T-helper 1 cell treated with Interleukin-12 subunit alpha and Interleukin-12 subunit beta and Interleukin-4 antibody, amounts not matched to agents 30 μg/mL and 1 μg/mL, for 36 hours (primary cell): ENCODE results near the gene RPLP2.
A peak's percentile ranks its signal among the peaks of the same experiment; 100 is the strongest.

Source experiments
- H3K27ac Mint-ChIP-seq: one replicate; pipeline ENCODE4 v1.8.0; 2021; ENCODE audit warnings: mild to moderate bottlenecking, mixed read lengths
- H3K27me3 Mint-ChIP-seq: one replicate; pipeline ENCODE4 v1.8.0; 2021; ENCODE audit warnings: low read depth, mixed read lengths
- H3K36me3 Mint-ChIP-seq: one replicate; pipeline ENCODE4 v1.8.0; 2021; ENCODE audit warnings: low read depth, mixed read lengths
- H3K4me1 Mint-ChIP-seq: one replicate; pipeline ENCODE4 v1.8.0; 2021; ENCODE audit warnings: low read depth, mixed read lengths
- H3K4me3 Mint-ChIP-seq: one replicate; pipeline ENCODE4 v1.8.0; 2021; ENCODE audit warnings: mild to moderate bottlenecking, moderate library complexity, mixed read lengths
- H3K9me3 Mint-ChIP-seq: one replicate; pipeline ENCODE4 v1.8.0; 2021; ENCODE audit warnings: mixed read lengths

Gene RPLP2

GRCh38 chr11:794013-794765 is 15.6 kb upstream of the RPLP2 start:
- H3K4me1 Mint-ChIP-seq: peaks cover 8% of the 10 kb centered on the region
- no peaks in the 10 kb centered on the region for H3K27me3 Mint-ChIP-seq
- H3K36me3 Mint-ChIP-seq: peaks cover 4% of the 10 kb centered on the region
- H3K9me3 Mint-ChIP-seq: no peaks in the 10 kb centered on the region
- peak overlapping the region; percentile 45 for H3K27ac Mint-ChIP-seq
- H3K4me3 Mint-ChIP-seq: no peak overlapping the region

GRCh38 chr11:794766-795633 is 14.8 kb upstream of the RPLP2 start:
- Mint-ChIP-seq H3K27ac (no peak overlapping the region), H3K9me3 (no peaks in the 10 kb centered on the region), H3K4me1 (peaks cover 8% of the 10 kb centered on the region), H3K36me3 (peaks cover 4% of the 10 kb centered on the region), H3K27me3 (no peaks in the 10 kb centered on the region), H3K4me3 (peak overlapping the region; percentile 48)

GRCh38 chr11:795634-796564 is 13.9 kb upstream of the RPLP2 start:
- Mint-ChIP-seq H3K4me1 (peaks cover 8% of the 10 kb centered on the region), H3K27ac (peak overlapping the region; percentile 88), H3K9me3 (no peaks in the 10 kb centered on the region), H3K27me3 (no peaks in the 10 kb centered on the region), H3K36me3 (peaks cover 4% of the 10 kb centered on the region), H3K4me3 (peak overlapping the region; percentile 94)

GRCh38 chr11:796565-797295 is 13.0 kb upstream of the RPLP2 start:
- no peaks in the 10 kb centered on the region for H3K9me3 Mint-ChIP-seq
- H3K4me3 Mint-ChIP-seq: peak overlapping the region; percentile 94
- peaks cover 4% of the 10 kb centered on the region for H3K36me3 Mint-ChIP-seq
- H3K27ac Mint-ChIP-seq: peak overlapping the region; percentile 88
- no peaks in the 10 kb centered on the region for H3K27me3 Mint-ChIP-seq
- H3K4me1 Mint-ChIP-seq: peaks cover 10% of the 10 kb centered on the region

GRCh38 chr11:797296-798092 is 12.3 kb upstream of the RPLP2 start:
- H3K36me3 Mint-ChIP-seq: peaks cover 4% of the 10 kb centered on the region
- peak overlapping the region; percentile 88 for H3K27ac Mint-ChIP-seq
- H3K4me3 Mint-ChIP-seq: peak overlapping the region; percentile 94
- H3K4me1 Mint-ChIP-seq: peaks cover 10% of the 10 kb centered on the region
- no peaks in the 10 kb centered on the region for H3K27me3 Mint-ChIP-seq
- no peaks in the 10 kb centered on the region for H3K9me3 Mint-ChIP-seq

- H3K4me1 Mint-ChIP-seq: peaks cover 10% of the 10 kb centered on the region
- no peaks in the 10 kb centered on the region for H3K27me3 Mint-ChIP-seq
- peak within 1 kb of the TSS; percentile 88 for H3K27ac Mint-ChIP-seq
- H3K4me3 Mint-ChIP-seq: peak within 1 kb of the TSS; percentile 94
- peaks cover 4% of the 10 kb centered on the region for H3K36me3 Mint-ChIP-seq
- no peaks in the 10 kb centered on the region for H3K9me3 Mint-ChIP-seq
Measured at GRCh38 chr11:798093-798713, 11.6 kb upstream of the RPLP2 start, which contains the start of gene SLC25A22. Gene SLC25A22 (minus strand): TSS chr11:798281. CDS start chr11:795006, 3,275 bp downstream.

- Mint-ChIP-seq H3K4me1 (peaks cover 12% of the 10 kb centered on the region), H3K27ac (no peak overlapping the region), H3K27me3 (no peaks in the 10 kb centered on the region), H3K9me3 (no peaks in the 10 kb centered on the region), H3K36me3 (peaks cover 2% of the 10 kb centered on the region), H3K4me3 (no peak overlapping the region)
Measured at GRCh38 chr11:799641-800316, 10.0 kb upstream of the RPLP2 start.

GRCh38 chr11:800473-800872 is 9.3 kb upstream of the RPLP2 start:
- no peaks in the 10 kb centered on the region for H3K9me3 Mint-ChIP-seq
- H3K36me3 Mint-ChIP-seq: peaks cover 2% of the 10 kb centered on the region
- H3K4me3 Mint-ChIP-seq: no peak overlapping the region
- H3K27me3 Mint-ChIP-seq: no peaks in the 10 kb centered on the region
- H3K4me1 Mint-ChIP-seq: peaks cover 13% of the 10 kb centered on the region
- H3K27ac Mint-ChIP-seq: no peak overlapping the region

GRCh38 chr11:801097-801780 is 8.5 kb upstream of the RPLP2 start:
- Mint-ChIP-seq H3K27me3 (no peaks in the 10 kb centered on the region), H3K4me3 (peak overlapping the region; percentile 37), H3K4me1 (peaks cover 11% of the 10 kb centered on the region), H3K27ac (no peak overlapping the region), H3K9me3 (no peaks in the 10 kb centered on the region), H3K36me3 (no peaks in the 10 kb centered on the region)

- Mint-ChIP-seq H3K9me3 (no peaks in the 10 kb centered on the region), H3K4me3 (no peak overlapping the region), H3K36me3 (no peaks in the 10 kb centered on the region), H3K27me3 (no peaks in the 10 kb centered on the region), H3K27ac (no peak overlapping the region), H3K4me1 (peaks cover 6% of the 10 kb centered on the region)
Measured at GRCh38 chr11:802018-802617, 7.6 kb upstream of the RPLP2 start.

- Mint-ChIP-seq H3K27me3 (no peaks in the 10 kb centered on the region), H3K36me3 (peaks cover 2% of the 10 kb centered on the region), H3K4me1 (peaks cover 9% of the 10 kb centered on the region), H3K4me3 (no peak overlapping the region), H3K9me3 (no peaks in the 10 kb centered on the region), H3K27ac (no peak overlapping the region)
Measured at GRCh38 chr11:802693-803466, 6.9 kb upstream of the RPLP2 start.
